NCI-H446 treated with DMSO at 0.1 percent for 48 hours (cell line): ENCODE measurements around the gene GMCL2.

Source experiments
- DNase-seq: peaks from one replicate; lab custom pipeline; 2025; lab: John Stamatoyannopoulos, UW

GMCL2 gene

DNA sequence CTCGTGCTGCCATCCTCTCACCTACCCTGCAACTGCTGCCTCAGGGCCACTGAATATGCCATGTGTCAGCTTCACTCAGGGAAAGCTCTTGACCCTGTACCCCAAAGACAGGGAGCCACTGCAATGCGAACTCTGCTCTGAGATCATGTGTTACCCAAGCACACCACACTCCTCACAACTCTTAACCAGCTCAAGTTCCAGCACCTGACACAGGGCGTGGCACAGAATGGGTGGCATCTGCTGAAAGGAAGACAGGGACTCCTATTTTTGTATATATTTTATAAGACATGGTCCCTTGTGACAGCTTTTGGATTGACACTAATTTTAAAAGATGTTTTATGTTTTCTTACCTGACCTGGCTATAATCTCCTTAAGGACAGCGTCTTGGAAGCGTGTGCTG is 34.7 kb upstream of the GMCL2 start:
- no peak for DNase-seq

GRCh38 chr5:178221282-178221681 is 34.1 kb upstream of the GMCL2 start:
- DNase-seq: no peak

- no peak for DNase-seq
These were observed 31.7 kb upstream of the GMCL2 start for GRCh38 chr5:178218827-178219226.

GRCh38 chr5:178218237-178218776 is 31.1 kb upstream of the GMCL2 start:
- DNase-seq: no peak

DNA sequence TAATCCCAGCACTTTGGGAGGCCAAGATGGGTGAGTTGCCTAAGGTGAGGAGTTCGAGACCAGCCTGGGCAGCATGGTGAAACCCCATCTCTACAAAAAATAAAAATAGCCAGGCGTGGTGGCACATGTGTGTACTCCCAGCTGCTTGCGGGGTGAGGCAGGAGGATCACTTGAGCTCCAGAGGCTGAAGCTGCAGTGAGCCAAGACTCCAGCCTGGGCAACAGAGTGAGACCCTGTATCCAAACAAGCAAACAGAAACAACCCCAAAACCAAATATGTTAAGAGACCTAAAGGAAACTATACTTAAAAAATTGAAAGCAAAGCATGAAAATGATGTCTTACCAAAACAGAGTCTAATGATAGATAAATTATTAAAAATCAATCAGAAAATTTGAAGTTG is 29.6 kb upstream of the GMCL2 start:
- DNase-seq: no peak

DNA sequence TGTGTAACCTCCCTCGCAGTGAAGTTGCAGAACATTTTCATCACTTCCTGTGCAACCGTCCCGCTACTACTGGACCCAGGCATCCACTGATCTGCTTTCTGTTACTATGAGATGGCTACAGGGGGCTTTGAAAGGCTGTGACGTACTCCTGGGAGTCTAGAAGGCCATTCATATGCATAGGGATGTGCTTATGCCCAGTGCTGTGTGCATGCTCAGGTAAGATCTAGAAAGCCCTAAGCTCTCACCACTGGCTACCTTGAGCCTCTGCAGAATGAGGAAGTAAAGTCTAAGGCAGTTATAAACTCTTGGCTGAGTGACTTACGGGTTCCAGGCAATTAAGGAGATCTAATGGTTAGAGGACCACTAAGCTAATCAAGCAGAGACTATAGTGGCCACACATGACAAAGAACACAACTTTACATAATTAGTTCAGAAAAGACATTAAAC is 28.9 kb upstream of the GMCL2 start:
- DNase-seq: no peak

DNA sequence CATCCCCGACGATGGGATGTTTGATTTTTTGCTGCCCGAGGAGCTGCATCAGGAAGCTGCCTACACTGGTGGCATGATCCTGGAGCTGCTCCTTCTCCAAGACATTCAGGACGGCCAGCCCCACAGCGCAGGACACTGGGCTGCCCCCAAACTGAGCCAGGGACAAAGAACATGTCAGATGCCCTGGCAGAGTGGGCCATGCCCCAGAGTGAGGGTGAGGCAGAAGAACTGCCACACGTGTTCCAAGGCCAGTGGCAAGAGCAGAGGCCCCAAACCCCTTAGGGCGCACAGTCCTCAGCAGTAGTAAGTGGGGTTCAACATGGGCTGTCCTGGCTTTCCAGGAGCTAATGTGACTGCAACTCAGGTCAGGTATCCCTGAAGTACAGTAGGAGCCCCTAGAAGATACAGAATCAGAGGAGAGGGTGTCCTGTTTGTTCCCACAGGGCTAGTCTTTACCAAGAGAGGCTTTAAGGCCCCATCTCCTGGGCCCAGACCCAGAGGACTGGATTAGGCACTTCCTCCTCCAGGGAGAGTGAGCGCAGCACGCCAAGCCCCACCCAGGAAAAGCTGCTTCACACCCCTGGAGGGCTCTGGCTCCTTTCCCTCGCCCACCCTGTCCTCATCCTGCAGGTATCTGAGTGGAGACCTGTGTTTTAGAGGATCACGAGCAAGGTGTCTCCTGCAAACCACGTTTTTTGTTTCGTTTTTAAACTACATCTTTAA is 28.3 kb upstream of the GMCL2 start:
- DNase-seq: no peak

DNA sequence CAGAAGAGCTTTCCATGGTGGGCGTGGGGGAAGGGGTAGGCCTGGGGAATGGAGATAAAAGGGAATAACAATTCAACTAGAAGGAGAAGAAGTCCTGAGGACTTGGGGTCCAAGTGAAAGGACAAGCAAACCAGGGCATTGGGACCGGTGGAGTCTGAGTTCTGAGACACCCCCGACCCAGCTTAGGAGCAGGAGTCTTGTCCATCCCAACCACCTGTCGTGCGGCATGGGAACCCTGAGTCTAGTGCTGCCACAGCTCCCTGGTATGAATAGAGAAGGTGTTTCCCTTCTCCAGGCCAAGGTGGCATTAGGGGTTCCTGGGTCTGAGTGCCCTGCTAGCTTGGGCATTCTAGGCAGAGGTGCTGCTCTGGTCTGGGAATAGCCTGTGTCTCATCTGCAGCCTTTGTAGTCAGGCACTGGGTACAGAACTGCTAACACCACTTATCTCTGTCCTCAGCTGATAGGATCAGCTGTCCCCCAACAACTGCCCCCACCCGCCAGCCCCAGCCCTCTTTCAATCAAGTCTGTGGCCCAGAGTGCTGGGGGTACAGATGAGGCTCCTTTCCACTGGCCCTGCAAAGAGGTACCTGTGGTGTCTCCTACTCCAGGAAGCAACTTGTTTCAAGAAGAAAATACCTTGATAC is 27.1 kb upstream of the GMCL2 start:
- DNase-seq: no peak

DNA sequence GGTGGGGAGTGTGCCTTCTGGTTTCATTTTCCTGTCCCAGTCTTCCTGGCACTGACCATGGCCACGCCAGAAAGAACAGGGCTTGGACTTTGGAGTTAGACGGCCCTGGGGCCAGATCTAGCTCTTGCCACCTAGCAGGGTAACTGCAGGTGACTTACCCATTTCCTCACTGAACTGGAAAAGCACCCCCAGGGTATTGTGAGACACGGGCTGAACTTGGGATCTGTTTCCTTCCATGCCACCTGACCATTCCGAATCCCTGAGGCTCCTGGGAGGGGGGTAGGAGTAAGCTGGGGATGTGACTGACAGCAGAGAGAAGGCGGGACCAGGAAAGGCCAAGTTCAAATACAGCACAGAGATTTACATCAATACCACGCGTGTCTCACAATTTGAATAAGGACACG is 26.6 kb upstream of the GMCL2 start:
- DNase-seq: no peak

DNA sequence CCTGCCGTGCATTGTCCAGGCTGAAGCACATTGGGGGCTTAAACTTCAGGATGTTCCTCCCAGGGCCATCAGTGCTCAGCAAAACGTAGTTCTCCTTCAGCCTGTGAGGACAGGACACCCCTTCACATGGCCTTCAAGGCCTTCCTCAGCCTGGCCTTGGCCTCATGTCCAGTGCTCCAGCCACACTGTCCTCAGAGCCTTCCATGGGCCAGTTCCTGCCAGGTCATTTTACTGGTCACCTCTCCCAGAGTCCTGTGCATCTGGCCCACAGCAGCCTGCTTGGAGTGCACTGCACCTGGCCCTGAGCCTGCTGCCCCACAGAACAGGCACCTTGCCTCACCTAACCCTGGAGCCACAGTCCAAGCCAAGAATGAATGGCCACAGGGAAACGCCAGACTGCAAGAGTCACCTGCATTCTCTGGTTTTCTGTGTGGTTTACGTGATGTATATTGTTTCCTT is 25.9 kb upstream of the GMCL2 start:
- DNase-seq: no peak

GRCh38 chr5:178212241-178213002 is 25.3 kb upstream of the GMCL2 start:
- no peak for DNase-seq

DNA sequence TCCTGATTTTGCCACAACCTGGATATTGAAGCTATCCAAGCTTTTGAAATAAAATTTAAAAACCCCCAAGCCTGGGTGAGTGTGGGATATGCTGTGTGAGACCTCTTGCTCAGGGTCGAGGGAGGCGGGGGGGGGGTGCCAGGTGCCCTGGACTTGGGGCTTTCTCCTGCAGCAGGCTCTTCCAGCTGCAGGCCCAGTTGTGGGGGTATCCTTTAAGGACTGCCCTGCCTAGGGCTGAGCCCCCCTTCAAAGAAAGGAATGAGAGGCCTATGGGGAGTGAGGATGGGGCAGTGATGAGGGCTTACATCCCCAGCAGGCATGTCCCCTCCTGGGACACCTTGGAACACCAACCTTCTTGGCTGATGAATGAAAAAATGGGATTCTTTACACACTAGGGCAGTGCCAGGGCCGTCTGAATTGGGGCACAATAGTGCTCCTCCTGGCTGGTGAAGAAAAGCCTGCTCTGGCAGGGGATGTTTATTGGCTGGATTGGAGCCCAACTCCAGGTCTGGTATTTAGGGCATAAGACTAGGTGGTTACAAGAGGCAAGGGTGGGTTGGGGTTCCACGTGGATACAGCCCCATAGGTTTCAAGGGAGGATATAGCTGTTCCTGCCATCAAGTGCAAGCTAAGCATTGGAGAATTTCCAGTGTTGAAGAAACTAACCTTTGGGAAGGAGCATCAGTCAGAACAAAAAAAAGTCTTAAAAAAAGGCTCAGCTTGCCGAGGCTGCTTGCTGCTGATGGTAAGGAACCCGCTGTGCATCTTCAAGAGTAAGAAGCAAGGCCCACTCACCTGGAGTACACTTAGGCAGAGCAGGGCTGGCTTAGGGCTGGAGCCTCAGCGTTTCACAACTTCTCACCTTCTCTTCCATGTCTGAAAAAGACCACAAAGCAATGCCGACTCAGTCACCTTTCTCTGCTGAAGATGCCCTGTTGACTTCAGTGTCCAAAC is 24.2 kb upstream of the GMCL2 start:
- no peak for DNase-seq

- no peak for DNase-seq
These were observed 23.5 kb upstream of the GMCL2 start for GRCh38 chr5:178210686-178211085.

DNA sequence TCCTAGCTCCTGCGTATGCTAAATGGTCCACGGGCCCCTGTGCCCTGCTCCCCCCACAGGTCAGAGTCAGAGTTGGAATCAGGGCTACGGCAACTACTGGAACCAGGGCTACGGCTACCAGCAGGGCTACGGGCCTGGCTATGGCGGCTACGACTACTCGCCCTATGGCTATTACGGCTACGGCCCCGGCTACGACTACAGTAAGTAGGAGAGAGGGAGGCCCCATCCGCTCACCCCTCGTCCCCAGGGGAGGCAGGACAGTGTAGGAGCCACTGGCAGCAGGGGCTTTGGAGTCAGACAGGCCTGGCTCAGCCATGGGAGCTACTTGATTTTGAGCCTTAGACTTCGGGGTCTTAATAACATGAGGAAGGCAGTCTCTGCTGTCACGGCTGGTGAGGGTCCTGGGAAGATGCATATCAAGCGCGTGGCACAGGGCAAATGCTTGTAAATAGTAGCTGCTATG is 22.9 kb upstream of the GMCL2 start:
- DNase-seq: no peak

DNA sequence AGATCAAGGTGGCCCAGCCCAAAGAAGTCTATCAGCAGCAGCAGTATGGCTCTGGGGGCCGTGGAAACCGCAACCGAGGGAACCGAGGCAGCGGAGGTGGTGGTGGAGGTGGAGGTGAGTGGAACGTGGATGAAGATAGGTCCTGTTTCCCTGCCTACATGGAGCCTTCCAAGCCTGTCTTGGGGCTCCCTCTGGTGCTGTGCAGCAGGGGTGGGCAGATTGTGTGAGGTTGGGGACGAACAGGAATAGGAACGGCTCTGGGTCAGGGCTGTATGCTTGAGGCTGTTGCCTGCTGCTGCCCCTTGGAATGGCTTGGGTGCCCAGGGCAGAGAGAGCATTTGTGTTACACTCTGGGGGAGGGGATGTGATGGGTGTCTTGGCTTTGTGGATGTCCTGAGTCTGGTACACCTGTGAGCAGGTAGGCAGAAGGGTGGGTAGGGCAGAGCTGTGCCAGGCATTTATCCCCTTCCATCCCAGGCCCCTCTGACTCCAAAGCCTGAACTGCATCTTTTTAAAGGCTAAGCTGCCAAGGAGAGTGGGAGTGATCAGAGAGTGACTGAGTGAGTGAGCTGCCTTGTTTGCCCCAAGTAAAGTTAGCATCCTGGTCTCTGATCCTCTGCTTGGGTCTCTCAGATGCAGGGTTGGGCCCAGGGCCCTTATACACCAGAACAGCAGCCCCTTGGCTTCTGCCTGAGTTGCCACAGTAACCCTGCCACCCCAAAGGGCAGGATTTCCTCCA is 22.3 kb upstream of the GMCL2 start:
- DNase-seq: no peak

DNA sequence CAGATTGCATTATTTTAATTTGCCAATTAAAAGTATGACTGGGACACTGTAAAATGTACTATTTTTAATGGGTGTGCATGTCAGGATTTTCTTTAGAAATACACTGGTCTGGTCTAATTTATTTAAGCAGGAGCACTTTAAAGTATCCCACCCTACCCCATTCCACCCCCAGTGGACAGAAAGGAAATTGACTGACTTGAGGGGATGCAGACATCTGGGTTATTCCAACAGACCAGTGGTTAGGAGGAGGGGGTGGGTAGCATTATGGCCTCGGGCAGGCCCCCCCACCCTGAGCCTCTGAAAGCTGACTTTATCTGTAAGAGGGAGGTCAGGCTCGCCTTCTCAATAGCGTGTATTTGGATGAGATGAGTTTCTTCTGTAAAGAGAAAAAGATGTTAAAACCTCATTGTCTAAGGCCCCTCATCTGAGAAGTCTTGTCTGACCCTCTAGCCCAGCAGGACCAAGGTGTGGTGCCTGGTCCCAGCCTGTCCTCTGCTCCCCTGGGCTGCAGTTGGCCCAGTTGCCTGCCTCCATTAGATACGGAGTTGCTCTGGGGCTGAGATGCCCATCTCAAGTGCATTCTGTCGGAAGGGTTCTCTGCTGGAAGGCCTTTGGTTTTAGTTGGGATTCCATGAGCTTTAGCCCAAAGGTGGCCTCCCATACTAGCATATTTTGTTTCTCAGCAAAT is 21.5 kb upstream of the GMCL2 start:
- DNase-seq: no peak

DNA sequence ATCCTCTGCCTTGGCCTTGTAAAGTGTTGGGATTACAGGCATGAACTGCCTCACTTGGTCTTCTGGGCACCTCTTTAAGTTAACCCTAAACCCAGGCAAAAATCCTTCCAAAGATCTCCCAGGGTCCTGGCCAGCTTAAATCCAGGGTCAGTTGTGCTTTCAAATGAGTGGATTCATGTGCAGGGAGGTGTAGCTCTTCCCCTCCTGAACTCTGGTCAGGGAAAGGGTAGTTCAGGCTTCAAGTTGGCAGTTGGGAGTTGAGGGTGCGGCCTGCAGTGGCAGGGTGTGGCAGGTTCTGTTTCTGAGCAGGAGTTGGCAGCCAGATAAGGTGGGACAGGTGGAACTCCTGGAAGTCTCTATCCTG is 20.7 kb upstream of the GMCL2 start:
- DNase-seq: no peak

DNA sequence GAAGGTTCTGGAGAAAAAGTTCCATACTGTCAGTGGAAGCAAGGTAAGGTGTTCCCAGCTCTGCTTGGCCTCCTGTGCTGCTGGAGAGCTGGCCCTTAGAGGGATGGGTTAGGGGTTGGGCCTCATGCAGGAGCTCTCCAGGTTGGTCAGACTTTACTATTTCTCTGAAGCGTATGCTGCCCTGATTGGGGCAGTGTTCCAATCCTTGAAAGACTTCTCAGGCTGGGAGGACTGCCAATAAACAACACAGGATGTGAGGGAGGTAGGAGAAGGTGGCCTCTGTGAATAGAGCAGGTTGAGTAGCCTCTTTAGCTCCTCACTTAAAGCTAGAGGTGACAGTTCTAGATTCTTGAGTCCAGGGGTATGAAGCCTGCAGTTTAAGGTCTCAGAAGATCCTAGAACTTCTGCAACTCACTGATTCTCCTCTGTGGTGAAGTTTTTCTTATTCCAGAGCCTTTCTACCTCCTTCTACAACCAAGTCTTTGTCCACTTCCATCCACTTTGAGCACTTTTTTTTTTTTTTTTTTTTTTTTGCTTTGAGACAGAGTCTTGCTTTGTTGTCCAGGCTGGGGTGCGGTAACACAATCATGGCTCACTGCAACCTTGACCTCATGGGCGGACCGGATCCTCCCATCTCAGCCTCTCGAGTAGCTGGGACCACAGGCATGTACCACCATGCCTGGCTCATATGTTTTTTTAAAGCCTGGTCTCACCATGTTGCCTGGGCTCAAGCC is 20.2 kb upstream of the GMCL2 start:
- no peak for DNase-seq
